Activated B cell treated with CpG ODN at 0.5 μM for 24 hours (primary cell): Measurements from ENCODE around the gene ZIC4. TPM values are rescaled to one million over a fixed set of nuclear protein-coding genes. Genes with fewer than 3 reads are reported as not detected.

Source experiments
- ATAC-seq: fragments of 200-7000 bp; cut with Tn5 transposase; one replicate; pipeline ENCODE4 v1.10.0; 2021; ENCODE audit warnings: low read depth, mild to moderate bottlenecking, moderate library complexity
- CTCF ChIA-PET: fragments of 350-600 bp; sonication (Branson Sonifier 250); formaldehyde crosslinking; loops from one replicate; lab custom pipeline; 2021; ENCODE audit warnings: antibody characterized with exemption; lab: Charles Lee
- POLR2A ChIA-PET: fragments of 350-600 bp; sonication (Branson Sonifier 250); formaldehyde crosslinking; loops from one replicate; lab custom pipeline; 2021; ENCODE audit warnings: antibody characterized with exemption; lab: Charles Lee
- DNase-seq: peaks from one replicate; pipeline ENCODE4 v3.0.0; 2022
- H3K27ac Mint-ChIP-seq: one replicate; pipeline ENCODE4 v1.8.0; 2020; ENCODE audit warnings: mixed read lengths
- H3K27me3 Mint-ChIP-seq: one replicate; pipeline ENCODE4 v1.8.0; 2021; ENCODE audit warnings: mixed read lengths
- H3K36me3 Mint-ChIP-seq: one replicate; pipeline ENCODE4 v1.8.0; 2021; ENCODE audit warnings: low read depth, mixed read lengths
- H3K4me1 Mint-ChIP-seq: one replicate; pipeline ENCODE4 v1.8.0; 2021; ENCODE audit warnings: mixed read lengths
- H3K4me3 Mint-ChIP-seq: one replicate; pipeline ENCODE4 v1.8.0; 2020; ENCODE audit warnings: mild to moderate bottlenecking, mixed read lengths
- H3K9me3 Mint-ChIP-seq: one replicate; pipeline ENCODE4 v1.8.0; 2020; ENCODE audit warnings: mixed read lengths
- CTCF ChIP-seq: fragments of 200-600 bp; IDR thresholded peaks from one replicate; pipeline ENCODE4 v1.8.0; 2022; ENCODE audit warnings: antibody characterized with exemption, mild to moderate bottlenecking
- intact Hi-C: fragments of 100-400 bp; cut with micrococcal nuclease; formaldehyde crosslinking; loops from one replicate; pipeline ENCODE4 v1.15.1; 2024
- total RNA-seq: library from RNA; stranded (reverse); gene quantifications from 2 replicates; pipeline ENCODE4 v1.2.3, GENCODE V29; 2022

ZIC4 gene
- total RNA-seq, 1 donor from 2014 or later = not detected

GRCh38 chr3:147400999-147401398, 5.3 kb downstream of the ZIC4 start:
- TF ChIP-seq CTCF = no peak
- intact Hi-C loops = no loop called here
- no peak overlapping the region for H3K4me3 Mint-ChIP-seq

GRCh38 chr3:147400111-147400510, 6.2 kb downstream of the ZIC4 start:
- Mint-ChIP-seq H3K9me3 (no peaks in the 10 kb centered on the region), H3K4me1 (no peaks in the 10 kb centered on the region), H3K27me3 (peaks cover 63% of the 10 kb centered on the region), H3K27ac (no peak overlapping the region), H3K36me3 (no peaks in the 10 kb centered on the region), H3K4me3 (no peak overlapping the region)
- no peak for TF ChIP-seq CTCF
- ChIA-PET CTCF (no interaction called here), POLR2A (no interaction called here)
- intact Hi-C loops = no loop called here
- DNase-seq (no peak), ATAC-seq (no peak)

More at GRCh38 chr3:147400999-147401398, 5.3 kb downstream of the ZIC4 start:
- CTCF ChIA-PET = no interaction called here
- DNase-seq (no peak), ATAC-seq (no peak)
- Mint-ChIP-seq H3K27me3 (peaks cover 60% of the 10 kb centered on the region), H3K9me3 (no peaks in the 10 kb centered on the region), H3K4me1 (no peaks in the 10 kb centered on the region), H3K27ac (no peak overlapping the region), H3K36me3 (no peaks in the 10 kb centered on the region)
- POLR2A ChIA-PET = no interaction called here

- TF ChIP-seq CTCF = no peak
- intact Hi-C loops = no loop called here
- Mint-ChIP-seq H3K9me3 (no peaks in the 10 kb centered on the region), H3K36me3 (no peaks in the 10 kb centered on the region), H3K4me3 (no peak overlapping the region), H3K27ac (no peak overlapping the region), H3K4me1 (no peaks in the 10 kb centered on the region), H3K27me3 (peaks cover 64% of the 10 kb centered on the region)
- POLR2A ChIA-PET = no interaction called here
- no peak for ATAC-seq
- DNase-seq = no peak
- CTCF ChIA-PET = no interaction called here
These were observed 7.4 kb downstream of the ZIC4 start for GRCh38 chr3:147398813-147399534.

- Mint-ChIP-seq H3K27me3 (peaks cover 59% of the 10 kb centered on the region), H3K27ac (no peak overlapping the region), H3K4me3 (no peak overlapping the region), H3K36me3 (no peaks in the 10 kb centered on the region), H3K4me1 (no peaks in the 10 kb centered on the region), H3K9me3 (no peaks in the 10 kb centered on the region)
- CTCF ChIA-PET = no interaction called here
- POLR2A ChIA-PET = no interaction called here
- intact Hi-C loops = no loop called here
- DNase-seq (no peak), ATAC-seq (no peak)
- TF ChIP-seq CTCF = no peak
These were observed 8.2 kb downstream of the ZIC4 start for GRCh38 chr3:147397875-147398812.
